Measurements from ENCODE around the gene CLCN1.
"Not testable (repeated sequence)": the region's sequence is repeated elsewhere in the genome, so short reads cannot be mapped to it uniquely, and the experiment has no call there.

CLCN1 gene

GRCh38 chr7:143287339-143287934 lies 28.5 kb upstream of the CLCN1 start:
- H3K9me3 Mint-ChIP-seq = peaks cover 2 to 4% of the 10 kb centered on the region in 2 donors
- no peaks in the 10 kb centered on the region for H3K27me3 Mint-ChIP-seq
- ATAC-seq (replicated peaks) (no peak), DNase-seq (no peak)
- peaks cover 13 to 32% of the 10 kb centered on the region in 2 donors for H3K36me3 Mint-ChIP-seq
- H3K4me1 Mint-ChIP-seq = peaks cover 37 to 48% of the 10 kb centered on the region in 2 donors
- peak overlapping the region; percentile 97 to 98 for H3K4me3 Mint-ChIP-seq
- peak overlapping the region; percentile 97 for H3K27ac Mint-ChIP-seq

GRCh38 chr7:143287935-143288826 lies 27.7 kb upstream of the CLCN1 start, which contains the start of gene CASP2:
TSS of gene CASP2 (plus strand) at chr7:143288351. CDS start at chr7:143288456, 105 bp downstream.
- Mint-ChIP-seq H3K27ac (peak within 1 kb of the TSS; percentile 97), H3K27me3 (no peaks in the 10 kb centered on the region), H3K36me3 (peaks cover 13 to 37% of the 10 kb centered on the region in 2 donors), H3K4me3 (peak within 1 kb of the TSS; percentile 97 to 98), H3K9me3 (peaks cover 2 to 4% of the 10 kb centered on the region in 2 donors), H3K4me1 (peaks cover 37 to 48% of the 10 kb centered on the region in 2 donors)
- ATAC-seq (replicated peaks) (peak; percentile 95 to 97), DNase-seq (peak; percentile 97)

GRCh38 chr7:143288836-143289235 lies 27.1 kb upstream of the CLCN1 start:
- H3K27ac Mint-ChIP-seq = peak overlapping the region; percentile 93
- DNase-seq = no peak
- peaks cover 18 to 44% of the 10 kb centered on the region in 2 donors for H3K36me3 Mint-ChIP-seq
- peak overlapping the region; percentile 97 to 98 for H3K4me3 Mint-ChIP-seq
- H3K9me3 Mint-ChIP-seq = peaks cover 2 to 4% of the 10 kb centered on the region in 2 donors
- H3K4me1 Mint-ChIP-seq = peaks cover 33 to 41% of the 10 kb centered on the region in 2 donors
- H3K27me3 Mint-ChIP-seq = no peaks in the 10 kb centered on the region
- no peak for ATAC-seq (replicated peaks)

- Mint-ChIP-seq H3K36me3 (peaks cover 22 to 47% of the 10 kb centered on the region in 2 donors), H3K27me3 (no peaks in the 10 kb centered on the region), H3K4me1 (peaks cover 29 to 41% of the 10 kb centered on the region in 2 donors), H3K27ac (peak overlapping the region; percentile 93), H3K9me3 (peaks cover 2 to 4% of the 10 kb centered on the region in 2 donors), H3K4me3 (peak overlapping the region; percentile 97 to 98)
- no peak for ATAC-seq (replicated peaks)
- DNase-seq = no peak
These were observed 26.5 kb upstream of the CLCN1 start for GRCh38 chr7:143289421-143289820.

- DNase-seq; H3K27me3 Mint-ChIP-seq; ATAC-seq (replicated peaks); H3K9me3 Mint-ChIP-seq: not testable (repeated sequence)
- peak overlapping the region; percentile 79 to 98 for H3K4me3 Mint-ChIP-seq
- peak overlapping the region; percentile 76 for H3K27ac Mint-ChIP-seq
- peaks cover 29 to 40% of the 10 kb centered on the region in 2 donors for H3K4me1 Mint-ChIP-seq
- H3K36me3 Mint-ChIP-seq = peaks cover 26 to 48% of the 10 kb centered on the region in 2 donors
These were observed 26.0 kb upstream of the CLCN1 start for GRCh38 chr7:143289888-143290287.

GRCh38 chr7:143290293-143290692 lies 25.6 kb upstream of the CLCN1 start:
- ATAC-seq (replicated peaks) (no peak), DNase-seq (no peak)
- H3K4me1 Mint-ChIP-seq = peaks cover 27 to 42% of the 10 kb centered on the region in 2 donors
- H3K9me3 Mint-ChIP-seq = peaks cover 2 to 4% of the 10 kb centered on the region in 2 donors
- no peak overlapping the region for H3K27ac Mint-ChIP-seq
- H3K36me3 Mint-ChIP-seq = peaks cover 29 to 49% of the 10 kb centered on the region in 2 donors
- H3K4me3 Mint-ChIP-seq = peak overlapping the region; percentile 79 to 98
- no peaks in the 10 kb centered on the region for H3K27me3 Mint-ChIP-seq

GRCh38 chr7:143292876-143293275 lies 23.0 kb upstream of the CLCN1 start:
- no peak for DNase-seq
- H3K4me1 Mint-ChIP-seq = peaks cover 34 to 52% of the 10 kb centered on the region in 2 donors
- H3K27me3 Mint-ChIP-seq = no peaks in the 10 kb centered on the region
- no peak overlapping the region for H3K27ac Mint-ChIP-seq
- no peak overlapping the region for H3K4me3 Mint-ChIP-seq
- H3K9me3 Mint-ChIP-seq = peaks cover 0 to 1% of the 10 kb centered on the region in 2 donors
- ATAC-seq (replicated peaks) = no peak
- peaks cover 42 to 56% of the 10 kb centered on the region in 2 donors for H3K36me3 Mint-ChIP-seq

GRCh38 chr7:143295870-143296269 lies 20.0 kb upstream of the CLCN1 start:
- DNase-seq (no peak), ATAC-seq (replicated peaks) (peak in 1 of 2 donors; percentile 62)
- H3K9me3 Mint-ChIP-seq = no peaks in the 10 kb centered on the region
- H3K4me1 Mint-ChIP-seq = peaks cover 27 to 41% of the 10 kb centered on the region in 2 donors
- H3K27me3 Mint-ChIP-seq = no peaks in the 10 kb centered on the region
- H3K36me3 Mint-ChIP-seq = peaks cover 56 to 63% of the 10 kb centered on the region in 2 donors
- no peak overlapping the region for H3K4me3 Mint-ChIP-seq
- H3K27ac Mint-ChIP-seq = peak overlapping the region; percentile 31

GRCh38 chr7:143296686-143297085 lies 19.2 kb upstream of the CLCN1 start:
- Mint-ChIP-seq H3K4me3 (no peak overlapping the region), H3K4me1 (peaks cover 24 to 40% of the 10 kb centered on the region in 2 donors), H3K27ac (no peak overlapping the region), H3K27me3 (no peaks in the 10 kb centered on the region), H3K9me3 (no peaks in the 10 kb centered on the region), H3K36me3 (peaks cover 60 to 63% of the 10 kb centered on the region in 2 donors)
- no peak for ATAC-seq (replicated peaks)
- DNase-seq = no peak

GRCh38 chr7:143299346-143299745 lies 16.6 kb upstream of the CLCN1 start:
- DNase-seq = no peak
- H3K4me1 Mint-ChIP-seq = peaks cover 16 to 36% of the 10 kb centered on the region in 2 donors
- H3K4me3 Mint-ChIP-seq = no peak overlapping the region
- H3K27ac Mint-ChIP-seq = no peak overlapping the region
- H3K9me3 Mint-ChIP-seq = no peaks in the 10 kb centered on the region
- ATAC-seq (replicated peaks) = no peak
- H3K27me3 Mint-ChIP-seq = no peaks in the 10 kb centered on the region
- H3K36me3 Mint-ChIP-seq = peaks cover 57 to 58% of the 10 kb centered on the region in 2 donors

- H3K36me3 Mint-ChIP-seq = peaks cover 57 to 58% of the 10 kb centered on the region in 2 donors
- H3K4me1 Mint-ChIP-seq = peaks cover 15 to 32% of the 10 kb centered on the region in 2 donors
- H3K4me3 Mint-ChIP-seq = no peak overlapping the region
- ATAC-seq (replicated peaks) (peak; percentile 77 to 79), DNase-seq (peak; percentile 23)
- no peaks in the 10 kb centered on the region for H3K27me3 Mint-ChIP-seq
- no peak overlapping the region for H3K27ac Mint-ChIP-seq
- H3K9me3 Mint-ChIP-seq = no peaks in the 10 kb centered on the region
These were observed 16.1 kb upstream of the CLCN1 start for GRCh38 chr7:143299840-143300239.

GRCh38 chr7:143300959-143301935 lies 14.7 kb upstream of the CLCN1 start:
- Mint-ChIP-seq H3K9me3 (no peaks in the 10 kb centered on the region), H3K27ac (peak overlapping the region; percentile 11), H3K27me3 (no peaks in the 10 kb centered on the region), H3K4me3 (no peak overlapping the region), H3K4me1 (peaks cover 10 to 33% of the 10 kb centered on the region in 2 donors), H3K36me3 (peaks cover 57% of the 10 kb centered on the region in 2 donors)
- ATAC-seq (replicated peaks) = peak in 1 of 2 donors; percentile 31
- no peak for DNase-seq

GRCh38 chr7:143303733-143304132 lies 12.2 kb upstream of the CLCN1 start:
- DNase-seq (no peak), ATAC-seq (replicated peaks) (no peak)
- Mint-ChIP-seq H3K4me1 (peaks cover 17 to 39% of the 10 kb centered on the region in 2 donors), H3K27me3 (no peaks in the 10 kb centered on the region), H3K9me3 (no peaks in the 10 kb centered on the region), H3K4me3 (no peak overlapping the region), H3K27ac (no peak overlapping the region), H3K36me3 (peaks cover 67 to 77% of the 10 kb centered on the region in 2 donors)

Data from stimulated activated naive B cell treated with anti-CD40 and anti-IgM and Interleukin-4, amounts not matched to agents 10 μg/mL and 1 μg/mL and 100 μg/mL, for 72 hours (primary cell).